Stomach (tissue), 4 donors: ENCODE measurements around the gene C22orf39.

Source experiments
- CTCF ChIP-seq, 7 experiments: fragments of 450-650 bp in 4 of 7; fragments of 200-600 bp in 3 of 7; sonication (generic) in 3 of 7; IDR thresholded peaks; one replicate each; pipeline ENCODE4 v1.5.1; 2016 to 2019; ENCODE audit warnings: antibody characterized with exemption in 7 of 7, control low read depth in 2 of 7, mild to moderate bottlenecking in 1 of 7
- EP300 ChIP-seq: sonication (generic); formaldehyde crosslinking; IDR thresholded peaks from one replicate; pipeline ENCODE4 v1.6.1; 2017; ENCODE audit warnings: antibody characterized with exemption
- POLR2AphosphoS5 ChIP-seq, 3 donors: sonication (generic); formaldehyde crosslinking; IDR thresholded peaks; one replicate each; pipeline ENCODE4 v1.6.1; 2016; ENCODE audit warnings: antibody characterized with exemption in 3 of 3

- no peak for TF ChIP-seq CTCF (IDR thresholded peaks at IDR 0.05)
- TF ChIP-seq POLR2AphosphoS5 (IDR thresholded peaks at IDR 0.05) = no peak
- no peak for TF ChIP-seq EP300
Observed at GRCh38 chr22:19429950-19430889, 17.3 kb downstream of the C22orf39 start.
